Heart left ventricle (tissue), 16 donors: Measurements from ENCODE around the gene LORICRIN. TPM values are rescaled to one million over a fixed set of nuclear protein-coding genes. Genes with fewer than 3 reads are reported as not detected.

Experiments
- ATAC-seq, 4 donors: fragments of 200-7000 bp; cut with Tn5 transposase; one replicate each; pipeline ENCODE4 v1.9.1; 2020 to 2022; ENCODE audit warnings: moderate library complexity in 4 of 4, mild to moderate bottlenecking in 3 of 4, moderate number of reproducible peaks in 1 of 4
- DNase-seq, 5 donors: peaks; one replicate each; pipeline ENCODE4 v3.0.0-alpha.2; 2020
- H3K27ac ChIP-seq, 12 donors: fragments of 200-600 bp; sonication (generic) in 4 of 12; one replicate each; pipeline versions ENCODE4 v1.5.0 to v1.8.0; 2016 to 2022; ENCODE audit warnings: mild to moderate bottlenecking in 2 of 12
- H3K27me3 ChIP-seq, 9 donors: fragments of 200-600 bp; sonication (generic) in 2 of 9; one replicate each; pipeline versions ENCODE4 v1.5.1 to v1.8.0; 2016 to 2022; ENCODE audit warnings: mild to moderate bottlenecking in 3 of 9
- H3K36me3 ChIP-seq, 9 donors: fragments of 200-600 bp; sonication (generic) in 2 of 9; one replicate each; pipeline versions ENCODE4 v1.5.0 to v1.8.0; 2018 to 2022; ENCODE audit warnings: mild to moderate bottlenecking in 2 of 9
- H3K4me1 ChIP-seq, 12 donors: fragments of 200-600 bp; sonication (generic) in 4 of 12; one replicate each; pipeline versions ENCODE4 v1.5.0 to v1.8.0; 2016 to 2022; ENCODE audit warnings: mild to moderate bottlenecking in 3 of 12
- H3K4me3 ChIP-seq, 12 donors: fragments of 200-600 bp; sonication (generic) in 4 of 12; one replicate each; pipeline versions ENCODE4 v1.5.0 to v1.8.0; 2017 to 2022; ENCODE audit warnings: mild to moderate bottlenecking in 9 of 12, moderate library complexity in 4 of 12
- H3K9me3 ChIP-seq, 12 donors: fragments of 200-600 bp; sonication (generic) in 4 of 12; one replicate each; pipeline versions ENCODE4 v1.5.0 to v1.8.0; 2016 to 2022; ENCODE audit warnings: mild to moderate bottlenecking in 1 of 12
- CTCF ChIP-seq, 12 donors: fragments of 200-600 bp; sonication (generic) in 4 of 12; IDR thresholded peaks; one replicate each; pipeline versions ENCODE4 v1.5.0 to v1.8.0; 2018 to 2022; ENCODE audit warnings: antibody characterized with exemption in 12 of 12, mild to moderate bottlenecking in 5 of 12
- POLR2A ChIP-seq, 2 donors: fragments of 450-650 bp; IDR thresholded peaks; one replicate each; pipeline ENCODE4 v1.6.1; 2017; ENCODE audit warnings: antibody characterized with exemption in 2 of 2, mild to moderate bottlenecking in 2 of 2, moderate library complexity in 2 of 2
- WGBS, 4 donors: extraction: QIAGEN DNeasy Blood & Tissue Kit in 2 of 4; methylation state at CpG; one replicate each; pipeline versions ENCODE4 v1.1.5 to v1.1.7; 2013 to 2018; 5-methylcytosine and 5-hydroxymethylcytosine counted together
- intact Hi-C, 10 donors: fragments of 100-400 bp; cut with DNase I; formaldehyde crosslinking; loops; one replicate each; pipeline versions ENCODE4 v1.11.1 to v1.14.2; 2022
- polyA plus RNA-seq, 2 donors: library from polyadenylated mRNA; stranded (reverse); fragments of 200-250 nt; gene quantifications; one replicate each; pipeline ENCODE4 v1.2.3, GENCODE V29; 2013
- total RNA-seq, 9 donors: library from RNA; depleted of rRNA in 2 of 9; stranded (reverse); fragments of >200 nt in 2 of 9; fragmentation: NEBNext Ultra II Directional in 3 of 9; extraction: Animal tissue kit (Norgen Biotek cat#: 25700) in 3 of 9; gene quantifications; one replicate each; pipeline versions ENCODE4 v1.1.0 to v1.2.4, GENCODE V29; 2016 to 2023
- donor health status: ischemic (EF 13 %, LVEDD 7.1; RV severe dilation, severe dysfunction).
- donor health status: healthy with polysubstance abuse.
- donor health status: DM: no; HTN: yes; CAD: no.
- donor health status: DM: no; HTN: no; CAD: no.
- donor health status: ischemic (EF 25% LVEDD 6.9; RV normal size, moderate dysfunction).
- donor health status: ischemic (EF 25% LVEDD 5.7; RV mildly dilated, moderate dysfunction).
- donor health status: healthy.
- donor health status: DM: yes; HTN: yes; CAD: no.
- donor health status: ischemic (EF 35%, LVEDD 5.7; RV mildly dilated, moderate dysfunction).
- donor health status: nonischemic (EF 11% LVEDD 7.7; RV severe dilation, severe dysfunction).
- donor health status: DM: yes; HTN: yes; CAD: no.
- donor health status: PGD.
- donor health status: ischemic (EF 29% LVEDD 5.4; RV normal size, mild dysfunction).
- donor health status: nonischemic (EF 23%, LVEDD 6.1; RV moderate dilation, normal function).

The LORICRIN gene
- total and polyA plus RNA-seq, 11 donors = not detected

DNA sequence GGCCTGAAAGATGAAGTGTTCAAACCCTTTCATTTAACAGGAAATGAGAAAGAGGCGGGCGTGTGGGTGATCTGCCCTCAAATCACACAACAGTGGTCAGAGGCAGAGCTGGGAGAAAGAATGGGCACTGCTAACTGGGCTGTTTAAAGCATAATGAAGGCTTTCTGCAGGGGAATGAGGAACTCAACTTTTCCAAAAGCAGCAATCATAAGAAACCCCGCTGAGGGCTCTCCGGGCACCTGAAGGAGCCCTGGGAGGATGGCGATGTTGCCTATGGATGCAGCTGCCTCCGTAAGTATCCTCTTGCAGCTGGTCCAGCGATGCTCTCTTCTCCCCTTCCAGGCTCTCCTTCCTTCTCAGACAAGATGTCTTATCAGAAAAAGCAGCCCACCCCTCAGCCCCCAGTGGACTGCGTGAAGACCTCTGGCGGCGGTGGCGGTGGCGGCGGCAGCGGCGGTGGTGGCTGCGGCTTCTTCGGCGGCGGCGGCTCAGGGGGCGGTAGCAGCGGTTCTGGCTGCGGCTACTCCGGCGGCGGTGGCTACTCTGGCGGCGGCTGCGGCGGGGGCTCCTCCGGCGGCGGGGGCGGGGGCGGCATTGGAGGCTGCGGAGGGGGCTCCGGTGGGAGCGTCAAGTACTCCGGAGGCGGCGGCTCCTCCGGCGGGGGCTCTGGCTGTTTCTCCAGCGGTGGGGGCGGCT, 1.2 kb downstream of the LORICRIN start:
- Histone ChIP-seq H3K36me3 (no peaks in the 10 kb centered on the region), H3K4me3 (peak overlapping the region; percentile 32 to 58 (median 46)), H3K27ac (no peak overlapping the region), H3K27me3 (peaks cover 9 to 63% (median 33%) of the 10 kb centered on the region in 9 donors), H3K9me3 (no peaks in the 10 kb centered on the region), H3K4me1 (peaks cover 0 to 24% (median 6%) of the 10 kb centered on the region in 12 donors)
- WGBS, 4 donors = 8 to 15% (median 10%) methylated on average over 30 to 45 of the region's 45 CpGs
- DNase-seq (no peak), ATAC-seq (peak in 1 of 4 donors; percentile 26)
- intact Hi-C loops = no loop called here
- TF ChIP-seq CTCF (IDR thresholded peaks at IDR 0.05) = no peak

DNA sequence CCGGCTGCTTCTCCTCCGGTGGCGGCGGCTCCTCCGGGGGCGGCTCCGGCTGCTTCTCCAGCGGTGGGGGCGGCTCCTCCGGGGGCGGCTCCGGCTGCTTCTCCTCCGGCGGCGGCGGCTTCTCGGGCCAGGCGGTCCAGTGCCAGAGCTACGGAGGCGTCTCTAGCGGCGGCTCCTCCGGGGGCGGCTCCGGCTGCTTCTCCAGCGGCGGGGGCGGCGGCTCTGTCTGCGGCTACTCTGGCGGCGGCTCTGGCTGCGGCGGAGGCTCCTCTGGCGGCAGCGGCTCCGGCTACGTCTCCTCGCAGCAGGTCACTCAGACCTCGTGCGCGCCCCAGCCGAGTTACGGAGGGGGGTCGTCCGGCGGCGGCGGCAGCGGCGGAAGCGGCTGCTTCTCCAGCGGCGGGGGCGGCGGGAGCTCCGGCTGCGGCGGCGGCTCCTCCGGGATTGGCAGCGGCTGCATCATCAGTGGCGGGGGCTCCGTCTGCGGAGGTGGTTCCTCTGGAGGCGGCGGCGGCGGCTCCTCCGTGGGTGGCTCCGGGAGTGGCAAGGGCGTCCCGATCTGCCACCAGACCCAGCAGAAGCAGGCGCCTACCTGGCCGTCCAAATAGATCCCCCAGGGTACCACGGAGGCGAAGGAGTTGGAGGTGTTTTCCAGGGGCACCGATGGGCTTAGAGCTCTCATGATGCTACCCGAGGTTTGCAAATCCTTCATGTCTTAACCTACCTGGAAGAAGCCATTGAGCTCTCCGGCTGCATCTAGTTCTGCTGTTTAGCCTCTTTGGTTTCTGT, 2.0 kb downstream of the LORICRIN start:
- peak overlapping the region; percentile 32 to 58 (median 46) for H3K4me3 ChIP-seq
- no peak for TF ChIP-seq CTCF (IDR thresholded peaks at IDR 0.05)
- no peak for TF ChIP-seq POLR2A (IDR thresholded peaks at IDR 0.05)
- ATAC-seq (peak in 2 of 4 donors; percentile 68 to 78), DNase-seq (peak in 4 of 5 donors; percentile 26 to 72 (median 34))
- 2 to 4% (median 3%) methylated on average over 28 to 80 of the region's 80 CpGs for WGBS, 4 donors
- peaks cover 0 to 24% (median 6%) of the 10 kb centered on the region in 12 donors for H3K4me1 ChIP-seq
- H3K9me3 ChIP-seq = no peaks in the 10 kb centered on the region
- peaks cover 9 to 70% (median 33%) of the 10 kb centered on the region in 9 donors for H3K27me3 ChIP-seq
- intact Hi-C loops = no loop called here
- no peaks in the 10 kb centered on the region for H3K36me3 ChIP-seq
- H3K27ac ChIP-seq = no peak overlapping the region

DNA sequence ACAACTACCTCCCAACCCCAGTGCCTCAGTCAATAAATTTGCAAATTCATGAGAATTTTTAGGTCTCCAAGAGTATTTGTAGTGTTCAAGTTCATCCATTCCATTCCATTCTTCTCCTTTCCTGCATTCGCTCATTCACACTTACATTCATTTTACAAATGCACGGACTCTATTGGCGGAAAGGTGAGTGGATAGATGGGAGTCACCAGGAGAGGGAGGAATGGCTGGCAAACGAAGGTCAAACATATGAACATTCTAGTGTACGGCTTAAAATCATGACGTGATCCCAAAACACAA, 2.5 kb downstream of the LORICRIN start:
- 55 to 72% (median 56%) methylated on average over 6 of the region's 6 CpGs for WGBS, 4 donors

More for the DNA sequence above, 2.5 kb downstream of the LORICRIN start:
- intact Hi-C loops = no loop called here
- Histone ChIP-seq H3K36me3 (no peaks in the 10 kb centered on the region), H3K27ac (no peak overlapping the region), H3K27me3 (peaks cover 9 to 71% (median 33%) of the 10 kb centered on the region in 9 donors), H3K4me3 (peak overlapping the region in 8 of 12 donors; percentile 32 to 58 (median 50)), H3K4me1 (peaks cover 0 to 24% (median 6%) of the 10 kb centered on the region in 12 donors), H3K9me3 (no peaks in the 10 kb centered on the region)
- ATAC-seq (no peak), DNase-seq (no peak)
- TF ChIP-seq POLR2A (IDR thresholded peaks at IDR 0.05) (no peak), CTCF (IDR thresholded peaks at IDR 0.05) (no peak)
